ENCODE measurements around the gene CORO1C.

DNA sequence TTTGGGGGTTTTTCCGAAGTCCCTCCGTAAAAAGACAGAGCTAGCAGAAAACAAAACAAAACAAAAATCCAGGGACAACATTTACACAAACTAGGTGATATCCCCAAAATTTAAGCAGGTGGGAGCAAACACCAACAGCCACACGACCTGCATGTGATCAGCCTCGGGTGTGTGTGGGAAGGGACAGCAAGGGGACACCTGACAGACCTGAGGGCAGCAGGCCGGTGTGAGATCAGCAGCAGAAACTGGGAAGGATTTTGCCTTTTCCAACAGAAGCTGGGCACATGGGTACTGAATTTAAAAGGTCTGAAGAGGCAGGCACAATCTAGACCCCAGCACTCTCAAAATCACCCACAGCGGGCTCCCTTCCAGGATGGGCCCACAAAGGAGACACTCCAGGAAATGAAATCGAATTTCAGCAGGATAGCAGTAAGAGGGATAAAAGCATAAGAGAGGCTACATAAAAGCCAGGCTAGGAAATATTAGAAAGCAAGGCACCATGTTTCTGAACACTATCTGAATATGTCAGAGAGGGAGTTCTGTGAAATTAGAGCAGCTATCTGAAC is 61.2 kb downstream of the CORO1C start:
- no peak for TF ChIP-seq POLR2A (IDR thresholded peaks at IDR 0.05; ENCODE audit: low read depth)
- TF ChIP-seq, protein P1, sequence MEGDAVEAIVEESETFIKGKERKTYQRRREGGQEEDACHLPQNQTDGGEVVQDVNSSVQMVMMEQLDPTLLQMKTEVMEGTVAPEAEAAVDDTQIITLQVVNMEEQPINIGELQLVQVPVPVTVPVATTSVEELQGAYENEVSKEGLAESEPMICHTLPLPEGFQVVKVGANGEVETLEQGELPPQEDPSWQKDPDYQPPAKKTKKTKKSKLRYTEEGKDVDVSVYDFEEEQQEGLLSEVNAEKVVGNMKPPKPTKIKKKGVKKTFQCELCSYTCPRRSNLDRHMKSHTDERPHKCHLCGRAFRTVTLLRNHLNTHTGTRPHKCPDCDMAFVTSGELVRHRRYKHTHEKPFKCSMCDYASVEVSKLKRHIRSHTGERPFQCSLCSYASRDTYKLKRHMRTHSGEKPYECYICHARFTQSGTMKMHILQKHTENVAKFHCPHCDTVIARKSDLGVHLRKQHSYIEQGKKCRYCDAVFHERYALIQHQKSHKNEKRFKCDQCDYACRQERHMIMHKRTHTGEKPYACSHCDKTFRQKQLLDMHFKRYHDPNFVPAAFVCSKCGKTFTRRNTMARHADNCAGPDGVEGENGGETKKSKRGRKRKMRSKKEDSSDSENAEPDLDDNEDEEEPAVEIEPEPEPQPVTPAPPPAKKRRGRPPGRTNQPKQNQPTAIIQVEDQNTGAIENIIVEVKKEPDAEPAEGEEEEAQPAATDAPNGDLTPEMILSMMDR (IDR thresholded peaks at IDR 0.05) = no peak
